ENCODE measurements around the gene CCL13. TPM values are rescaled to one million over a fixed set of nuclear protein-coding genes. Genes with fewer than 3 reads are reported as not detected.

Gene CCL13
- total RNA-seq, 2 donors from 2014 or later = not detected

DNA sequence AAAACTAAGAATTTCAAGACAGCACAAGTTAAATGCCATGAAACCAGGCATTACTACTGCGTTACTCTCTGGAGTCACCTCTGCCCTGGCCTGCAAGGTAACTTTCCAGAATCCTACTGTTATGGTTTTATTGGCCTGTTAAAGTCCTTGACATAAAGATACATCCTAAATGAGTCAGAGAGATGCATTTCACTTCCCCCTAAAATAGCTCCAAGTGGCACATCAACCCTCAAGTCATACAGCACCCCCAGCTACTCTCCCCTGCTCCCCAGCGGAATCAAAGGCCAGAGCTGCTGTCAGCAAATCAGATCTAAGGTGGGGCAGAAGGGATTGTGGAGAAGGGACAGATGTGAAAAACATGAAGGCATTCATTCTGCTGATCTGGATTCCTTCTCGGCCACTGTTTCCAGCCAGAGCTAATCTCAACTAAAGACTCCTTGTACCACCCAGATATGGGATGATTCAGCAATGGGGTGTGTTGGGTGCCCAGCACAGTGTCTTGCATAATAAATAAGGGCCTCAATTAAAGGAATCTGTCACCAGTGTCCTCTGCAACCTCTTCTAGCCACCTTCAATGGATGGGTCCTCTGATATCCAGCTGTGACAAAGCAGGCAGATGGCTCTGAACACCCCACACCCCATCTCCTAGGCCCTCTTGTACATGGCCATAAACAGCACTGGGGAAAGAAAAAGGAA lies 15.3 kb downstream of the CCL13 start:
- H3K27ac Mint-ChIP-seq = no peak overlapping the region
- no peaks in the 10 kb centered on the region for H3K9me3 Mint-ChIP-seq
- Histone ChIP-seq H3K4me3 (ENCODE audit: low read length) (no peak overlapping the region), H3K27me3 (ENCODE audit: control insufficient read depth, insufficient read depth, low read length, poor library complexity, severe bottlenecking) (peaks cover 7% of the 10 kb centered on the region), H3K27ac (ENCODE audit: low read depth, low read length) (no peak overlapping the region), H3K4me1 (ENCODE audit: control insufficient read depth, insufficient read depth, low read length) (no peaks in the 10 kb centered on the region), H3K9me3 (ENCODE audit: control insufficient read depth, low read length) (no peaks in the 10 kb centered on the region), H3K36me3 (ENCODE audit: control insufficient read depth, insufficient read depth, low read length) (no peaks in the 10 kb centered on the region), H3K9ac (ENCODE audit: extremely low read depth, low read length, poor library complexity, severe bottlenecking) (no peak overlapping the region)
- DNase-seq = peak; percentile 29
- TF ChIP-seq, protein P1, sequence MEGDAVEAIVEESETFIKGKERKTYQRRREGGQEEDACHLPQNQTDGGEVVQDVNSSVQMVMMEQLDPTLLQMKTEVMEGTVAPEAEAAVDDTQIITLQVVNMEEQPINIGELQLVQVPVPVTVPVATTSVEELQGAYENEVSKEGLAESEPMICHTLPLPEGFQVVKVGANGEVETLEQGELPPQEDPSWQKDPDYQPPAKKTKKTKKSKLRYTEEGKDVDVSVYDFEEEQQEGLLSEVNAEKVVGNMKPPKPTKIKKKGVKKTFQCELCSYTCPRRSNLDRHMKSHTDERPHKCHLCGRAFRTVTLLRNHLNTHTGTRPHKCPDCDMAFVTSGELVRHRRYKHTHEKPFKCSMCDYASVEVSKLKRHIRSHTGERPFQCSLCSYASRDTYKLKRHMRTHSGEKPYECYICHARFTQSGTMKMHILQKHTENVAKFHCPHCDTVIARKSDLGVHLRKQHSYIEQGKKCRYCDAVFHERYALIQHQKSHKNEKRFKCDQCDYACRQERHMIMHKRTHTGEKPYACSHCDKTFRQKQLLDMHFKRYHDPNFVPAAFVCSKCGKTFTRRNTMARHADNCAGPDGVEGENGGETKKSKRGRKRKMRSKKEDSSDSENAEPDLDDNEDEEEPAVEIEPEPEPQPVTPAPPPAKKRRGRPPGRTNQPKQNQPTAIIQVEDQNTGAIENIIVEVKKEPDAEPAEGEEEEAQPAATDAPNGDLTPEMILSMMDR (conservative IDR thresholded peaks at IDR 0.05) = no peak
- H3K4me1 Mint-ChIP-seq = peaks cover 11% of the 10 kb centered on the region
- peaks cover 32% of the 10 kb centered on the region for H3K27me3 Mint-ChIP-seq (ENCODE audit: insufficient read depth)
- 83 to 96% methylated on average over 1 to 3 of the region's 3 CpGs for WGBS, 2 experiments (ENCODE audit: insufficient coverage in 1 of 2, insufficient read length in 1 of 2)
- no peak overlapping the region for H3K4me3 Mint-ChIP-seq
- H3K36me3 Mint-ChIP-seq (ENCODE audit: low read depth) = no peaks in the 10 kb centered on the region

DNA sequence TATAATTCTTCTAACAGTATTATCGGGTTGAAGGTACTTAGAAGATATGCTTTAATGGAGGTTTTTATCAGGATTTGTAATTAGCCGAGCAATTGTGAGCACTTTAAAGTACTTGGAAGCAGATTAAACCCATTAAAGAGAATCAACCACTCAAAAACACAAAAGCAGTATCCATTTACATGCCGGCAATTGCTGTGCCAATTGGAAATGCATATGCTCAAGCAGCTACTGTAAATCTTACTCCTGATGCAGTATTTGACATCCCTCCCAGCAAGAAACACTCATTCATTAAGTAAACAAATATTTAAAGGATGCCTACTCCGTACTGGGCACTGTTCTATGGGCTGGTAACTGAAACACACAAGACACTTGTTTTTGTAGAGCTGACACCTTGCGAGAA lies 18.2 kb downstream of the CCL13 start:
- TF ChIP-seq, protein P1 (conservative IDR thresholded peaks at IDR 0.05) = no peak
- H3K27ac Mint-ChIP-seq = no peak overlapping the region
- H3K9ac ChIP-seq (ENCODE audit: extremely low read depth, low read length, poor library complexity, severe bottlenecking) = no peak overlapping the region
- H3K4me1 Mint-ChIP-seq = peaks cover 19% of the 10 kb centered on the region
- no peaks in the 10 kb centered on the region for H3K9me3 ChIP-seq (ENCODE audit: control insufficient read depth, low read length)
- H3K4me3 Mint-ChIP-seq = no peak overlapping the region
- H3K4me1 ChIP-seq (ENCODE audit: control insufficient read depth, insufficient read depth, low read length) = no peaks in the 10 kb centered on the region
- no peak overlapping the region for H3K4me3 ChIP-seq (ENCODE audit: low read length)
- peaks cover 38% of the 10 kb centered on the region for H3K27me3 Mint-ChIP-seq (ENCODE audit: insufficient read depth)
- DNase-seq = peak; percentile 29
- 86 to 87% methylated on average over 3 to 5 of the region's 5 CpGs for WGBS, 2 experiments (ENCODE audit: insufficient coverage in 1 of 2, insufficient read length in 1 of 2)
- H3K9me3 Mint-ChIP-seq = no peaks in the 10 kb centered on the region
- no peak overlapping the region for H3K27ac ChIP-seq (ENCODE audit: low read depth, low read length)
- peaks cover 7% of the 10 kb centered on the region for H3K27me3 ChIP-seq (ENCODE audit: control insufficient read depth, insufficient read depth, low read length, poor library complexity, severe bottlenecking)
- no peaks in the 10 kb centered on the region for H3K36me3 ChIP-seq (ENCODE audit: control insufficient read depth, insufficient read depth, low read length)
- H3K36me3 Mint-ChIP-seq (ENCODE audit: low read depth) = no peaks in the 10 kb centered on the region

DNA sequence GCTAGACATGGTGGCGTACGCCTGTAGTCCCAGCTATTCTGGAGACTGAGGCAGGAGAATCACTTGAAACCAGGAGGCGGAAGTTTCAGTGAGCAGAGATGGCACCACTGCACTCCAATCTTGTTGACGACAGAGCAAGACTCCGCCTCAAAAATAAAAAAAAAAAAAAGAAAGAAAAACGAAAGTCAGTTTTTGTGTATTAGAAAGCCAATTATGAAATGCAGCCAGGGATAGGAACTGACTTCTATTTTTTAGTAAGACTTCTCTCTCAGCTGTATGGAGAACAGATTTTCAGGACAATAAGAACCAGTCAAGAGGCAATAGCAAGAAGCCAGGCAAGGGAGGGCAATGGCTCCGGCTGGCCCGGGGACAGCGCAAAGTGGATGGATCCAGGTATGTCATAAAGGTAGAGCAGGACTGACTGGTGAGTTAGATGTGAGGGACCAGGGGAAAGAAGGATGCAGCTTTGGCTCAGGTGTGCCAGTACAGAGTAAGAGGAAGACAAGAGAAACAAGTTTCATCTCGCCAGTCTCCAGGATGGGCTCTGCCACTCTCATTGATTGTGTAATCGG lies 19.2 kb downstream of the CCL13 start:
- WGBS, 2 experiments (ENCODE audit: insufficient coverage in 1 of 2, insufficient read length in 1 of 2) = 90 to 94% methylated on average over 9 to 11 of the region's 11 CpGs
- H3K9me3 ChIP-seq (ENCODE audit: control insufficient read depth, low read length) = no peaks in the 10 kb centered on the region
- no peaks in the 10 kb centered on the region for H3K36me3 ChIP-seq (ENCODE audit: control insufficient read depth, insufficient read depth, low read length)
- peaks cover 7% of the 10 kb centered on the region for H3K27me3 ChIP-seq (ENCODE audit: control insufficient read depth, insufficient read depth, low read length, poor library complexity, severe bottlenecking)
- Mint-ChIP-seq H3K9me3 (no peaks in the 10 kb centered on the region), H3K27ac (no peak overlapping the region), H3K4me3 (no peak overlapping the region), H3K27me3 (ENCODE audit: insufficient read depth) (peaks cover 37% of the 10 kb centered on the region), H3K4me1 (peaks cover 28% of the 10 kb centered on the region), H3K36me3 (ENCODE audit: low read depth) (no peaks in the 10 kb centered on the region)
- no peaks in the 10 kb centered on the region for H3K4me1 ChIP-seq (ENCODE audit: control insufficient read depth, insufficient read depth, low read length)
- DNase-seq = peak; percentile 32
- H3K9ac ChIP-seq (ENCODE audit: extremely low read depth, low read length, poor library complexity, severe bottlenecking) = no peak overlapping the region
- TF ChIP-seq, protein P1 (conservative IDR thresholded peaks at IDR 0.05) = no peak
- no peak overlapping the region for H3K4me3 ChIP-seq (ENCODE audit: low read length)
- H3K27ac ChIP-seq (ENCODE audit: low read depth, low read length) = no peak overlapping the region
